ENCODE results near the gene MYO1E. TPM values are rescaled to one million over a fixed set of nuclear protein-coding genes. Genes with fewer than 3 reads are reported as not detected.
A peak's percentile ranks its signal among the peaks of the same experiment; 100 is the strongest.

Gene MYO1E
- total RNA-seq, 4 donors from 2014 or later = 23.3 to 99.8 (median 66.5) TPM

GRCh38 chr15:59252137-59252536 lies 120.5 kb downstream of the MYO1E start:
- H3K36me3 ChIP-seq = no peaks in the 10 kb centered on the region
- no peak overlapping the region for H3K27ac ChIP-seq
- no peak for DNase-seq
- H3K9me3 ChIP-seq = no peaks in the 10 kb centered on the region
- TF ChIP-seq CTCF (IDR thresholded peaks at IDR 0.05) = no peak
- no peak for TF ChIP-seq POLR2A (IDR thresholded peaks at IDR 0.05)
- H3K4me1 ChIP-seq = no peaks in the 10 kb centered on the region
- intact Hi-C loops (cut with DNase I; ENCODE audit: low total_unique reads) = no loop called here
- H3K4me3 ChIP-seq = no peak overlapping the region
- no peaks in the 10 kb centered on the region for H3K27me3 ChIP-seq

DNA sequence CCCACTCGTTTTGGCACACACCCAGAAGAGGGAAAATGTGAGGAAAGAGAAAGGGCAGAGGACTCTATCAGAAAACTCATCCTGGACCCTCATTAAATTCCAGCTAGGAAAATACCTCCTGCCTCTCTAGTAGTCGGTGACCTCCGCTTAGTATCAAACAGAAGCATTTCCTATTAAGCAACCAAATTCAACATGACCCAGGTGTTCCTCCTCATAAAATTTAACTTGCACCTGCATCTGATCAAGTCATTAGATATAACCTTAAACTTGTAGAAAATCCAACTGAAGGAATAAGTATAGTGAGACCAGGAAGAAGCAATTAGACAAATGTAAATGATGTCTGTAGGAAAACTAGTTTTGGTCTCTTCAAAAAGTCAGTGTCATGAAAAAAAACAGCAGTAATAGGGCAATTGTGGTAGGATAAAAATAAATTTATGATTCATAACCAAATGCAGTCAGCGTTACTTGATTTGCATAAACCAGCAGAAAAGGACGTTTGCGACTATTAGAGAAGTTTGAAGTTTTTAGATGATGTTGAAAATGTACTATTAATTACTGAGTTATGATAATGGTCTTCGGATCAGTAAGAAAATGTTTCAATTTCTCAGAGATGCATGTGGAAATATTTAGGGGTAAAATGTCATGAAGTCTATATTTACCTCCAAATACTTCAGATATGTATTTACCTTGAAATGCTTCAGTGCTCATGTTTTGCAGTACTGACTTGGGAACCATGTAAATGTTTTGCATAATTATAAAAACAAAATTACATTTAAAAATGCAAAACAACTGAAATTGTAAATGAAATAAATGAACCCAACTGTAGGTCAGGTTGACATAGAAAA lies 121.4 kb downstream of the MYO1E start:
- intact Hi-C loops (cut with DNase I; ENCODE audit: low total_unique reads) = no loop called here
- H3K27ac ChIP-seq = no peak overlapping the region

DNA sequence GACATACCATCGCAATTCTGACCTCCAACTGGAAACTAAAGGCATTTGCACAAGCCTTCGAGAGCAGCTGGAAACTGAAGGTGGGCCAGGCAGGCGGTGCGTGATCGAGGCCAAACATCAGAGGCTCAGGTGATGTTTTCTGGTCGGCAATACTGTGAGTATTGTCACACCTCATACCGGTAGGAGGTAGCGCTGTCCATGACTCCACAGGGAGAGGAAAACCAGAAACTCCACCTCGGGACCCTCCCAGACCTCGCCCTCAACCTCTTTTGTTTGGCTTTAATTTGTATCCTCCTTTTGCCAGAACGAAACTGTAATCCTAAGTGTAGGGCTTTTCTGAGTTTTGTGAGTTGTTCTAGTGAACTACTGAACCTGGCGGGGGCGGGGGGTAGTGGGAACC lies 122.4 kb downstream of the MYO1E start:
- no peaks in the 10 kb centered on the region for H3K36me3 ChIP-seq
- H3K9me3 ChIP-seq = no peaks in the 10 kb centered on the region
- DNase-seq = no peak
- intact Hi-C loops (cut with DNase I; ENCODE audit: low total_unique reads) = no loop called here
- no peaks in the 10 kb centered on the region for H3K4me1 ChIP-seq
- H3K4me3 ChIP-seq = no peak overlapping the region
- TF ChIP-seq POLR2A (IDR thresholded peaks at IDR 0.05) = no peak
- no peak for TF ChIP-seq CTCF (IDR thresholded peaks at IDR 0.05)
- H3K27me3 ChIP-seq = no peaks in the 10 kb centered on the region
- H3K27ac ChIP-seq = no peak overlapping the region

More for the DNA sequence above, 121.4 kb downstream of the MYO1E start:
- no peak for DNase-seq
- Histone ChIP-seq H3K4me3 (no peak overlapping the region), H3K27me3 (no peaks in the 10 kb centered on the region), H3K9me3 (no peaks in the 10 kb centered on the region), H3K4me1 (no peaks in the 10 kb centered on the region), H3K36me3 (no peaks in the 10 kb centered on the region)
- TF ChIP-seq POLR2A (IDR thresholded peaks at IDR 0.05) = no peak
- TF ChIP-seq CTCF (IDR thresholded peaks at IDR 0.05) = no peak

DNA sequence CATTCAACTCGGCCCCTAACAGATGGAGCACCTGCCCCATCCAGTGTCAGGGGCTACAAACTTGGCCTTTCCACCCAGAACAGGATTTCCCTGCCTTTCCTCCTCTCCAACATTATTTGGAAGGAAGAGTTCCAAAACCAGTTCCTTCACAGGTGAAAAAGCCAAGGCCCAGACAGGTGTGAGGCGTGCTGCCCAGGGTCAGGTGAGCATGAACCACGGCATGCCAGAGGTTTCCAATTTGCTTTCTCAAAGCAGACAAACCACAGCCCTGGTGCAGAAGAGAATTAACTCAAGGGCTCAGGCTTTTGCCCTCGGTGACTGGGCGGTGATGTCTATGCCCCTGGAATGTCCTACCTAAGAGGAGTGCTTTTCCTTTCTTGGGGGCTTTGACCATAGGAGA lies 122.9 kb downstream of the MYO1E start:
- Histone ChIP-seq H3K27ac (no peak overlapping the region), H3K36me3 (no peaks in the 10 kb centered on the region), H3K27me3 (no peaks in the 10 kb centered on the region), H3K9me3 (no peaks in the 10 kb centered on the region), H3K4me1 (no peaks in the 10 kb centered on the region), H3K4me3 (no peak overlapping the region)
- intact Hi-C loops (cut with DNase I; ENCODE audit: low total_unique reads) = no loop called here
- TF ChIP-seq POLR2A (IDR thresholded peaks at IDR 0.05) (no peak), CTCF (IDR thresholded peaks at IDR 0.05) (no peak)
- no peak for DNase-seq

GRCh38 chr15:59247364-59247763 lies 125.3 kb downstream of the MYO1E start:
- H3K4me3 ChIP-seq = no peak overlapping the region
- intact Hi-C loops (cut with DNase I; ENCODE audit: low total_unique reads) = no loop called here

More at GRCh38 chr15:59247364-59247763, 125.3 kb downstream of the MYO1E start:
- peak in 1 of 2 donors; percentile 65 for DNase-seq
- Histone ChIP-seq H3K27ac (peak overlapping the region in 1 of 2 donors; percentile 11), H3K36me3 (no peaks in the 10 kb centered on the region), H3K27me3 (no peaks in the 10 kb centered on the region), H3K9me3 (no peaks in the 10 kb centered on the region), H3K4me1 (no peaks in the 10 kb centered on the region)
- peak; percentile 36 to 53 (median 48) for TF ChIP-seq CTCF (IDR thresholded peaks at IDR 0.05)
- TF ChIP-seq POLR2A (IDR thresholded peaks at IDR 0.05) = no peak

All from uterus (tissue), 4 donors.